Endometrial microvascular endothelial cells (primary cell): Measurements from ENCODE around the gene NLRP6. TPM values are rescaled to one million over a fixed set of nuclear protein-coding genes. Genes with fewer than 3 reads are reported as not detected.
"Not testable (repeated sequence)": the region's sequence is repeated elsewhere in the genome, so short reads cannot be mapped to it uniquely, and the experiment has no call there.

ENCODE experiments used
- in situ Hi-C: cut with HindIII; loops from 2 replicates; pipeline ENCODE4 v1.10.0; 2017; ENCODE audit warnings: low sequenced_read_pairs, low pct_unique_long_range_greater_than_20kb; ENCODE audit errors: inconsistent ontology term
- total RNA-seq: library from RNA; depleted of rRNA; stranded (reverse); fragments of >200 nt; gene quantifications from one replicate; pipeline ENCODE4 v1.2.3, GENCODE V29; 2015; ENCODE audit errors: inconsistent ontology term

NLRP6 gene
- total RNA-seq, 1 donor from 2014 or later: not detected

GRCh38 chr11:279966-280705, 1.9 kb downstream of the NLRP6 start:
- in situ Hi-C loops: no loop called here

DNA sequence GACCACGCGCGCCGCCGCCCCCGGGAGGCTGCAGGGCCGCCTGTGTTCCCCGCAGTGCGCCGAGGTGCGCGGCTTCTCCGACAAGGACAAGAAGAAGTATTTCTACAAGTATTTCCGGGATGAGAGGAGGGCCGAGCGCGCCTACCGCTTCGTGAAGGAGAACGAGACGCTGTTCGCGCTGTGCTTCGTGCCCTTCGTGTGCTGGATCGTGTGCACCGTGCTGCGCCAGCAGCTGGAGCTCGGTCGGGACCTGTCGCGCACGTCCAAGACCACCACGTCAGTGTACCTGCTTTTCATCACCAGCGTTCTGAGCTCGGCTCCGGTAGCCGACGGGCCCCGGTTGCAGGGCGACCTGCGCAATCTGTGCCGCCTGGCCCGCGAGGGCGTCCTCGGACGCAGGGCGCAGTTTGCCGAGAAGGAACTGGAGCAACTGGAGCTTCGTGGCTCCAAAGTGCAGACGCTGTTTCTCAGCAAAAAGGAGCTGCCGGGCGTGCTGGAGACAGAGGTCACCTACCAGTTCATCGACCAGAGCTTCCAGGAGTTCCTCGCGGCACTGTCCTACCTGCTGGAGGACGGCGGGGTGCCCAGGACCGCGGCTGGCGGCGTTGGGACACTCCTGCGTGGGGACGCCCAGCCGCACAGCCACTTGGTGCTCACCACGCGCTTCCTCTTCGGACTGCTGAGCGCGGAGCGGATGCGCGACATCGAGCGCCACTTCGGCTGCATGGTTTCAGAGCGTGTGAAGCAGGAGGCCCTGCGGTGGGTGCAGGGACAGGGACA, 2.7 kb downstream of the NLRP6 start:
- in situ Hi-C loops: no loop called here

- in situ Hi-C loops: no loop called here
Observed at GRCh38 chr11:281486-282161, 3.4 kb downstream of the NLRP6 start.

DNA sequence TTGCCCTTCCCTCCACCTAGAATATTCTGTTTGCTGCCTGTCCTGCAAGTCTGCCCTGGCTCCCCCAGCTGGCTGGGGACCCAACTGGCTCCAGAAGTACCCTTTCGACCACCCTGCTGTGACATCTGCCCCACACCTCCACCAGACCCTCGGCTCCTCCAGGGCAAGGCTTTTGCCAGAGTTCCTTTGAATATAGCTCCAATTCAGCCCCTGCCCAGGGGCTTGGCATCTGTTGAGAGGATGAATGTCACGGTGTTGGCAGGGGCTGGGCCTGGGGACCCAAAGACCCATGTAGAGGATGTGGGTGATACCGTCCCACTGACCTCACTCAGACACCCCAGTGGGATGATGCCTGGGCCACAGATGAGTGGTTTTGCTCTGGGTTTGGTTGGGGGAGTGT, 4.0 kb downstream of the NLRP6 start:
- in situ Hi-C loops: no loop called here

DNA sequence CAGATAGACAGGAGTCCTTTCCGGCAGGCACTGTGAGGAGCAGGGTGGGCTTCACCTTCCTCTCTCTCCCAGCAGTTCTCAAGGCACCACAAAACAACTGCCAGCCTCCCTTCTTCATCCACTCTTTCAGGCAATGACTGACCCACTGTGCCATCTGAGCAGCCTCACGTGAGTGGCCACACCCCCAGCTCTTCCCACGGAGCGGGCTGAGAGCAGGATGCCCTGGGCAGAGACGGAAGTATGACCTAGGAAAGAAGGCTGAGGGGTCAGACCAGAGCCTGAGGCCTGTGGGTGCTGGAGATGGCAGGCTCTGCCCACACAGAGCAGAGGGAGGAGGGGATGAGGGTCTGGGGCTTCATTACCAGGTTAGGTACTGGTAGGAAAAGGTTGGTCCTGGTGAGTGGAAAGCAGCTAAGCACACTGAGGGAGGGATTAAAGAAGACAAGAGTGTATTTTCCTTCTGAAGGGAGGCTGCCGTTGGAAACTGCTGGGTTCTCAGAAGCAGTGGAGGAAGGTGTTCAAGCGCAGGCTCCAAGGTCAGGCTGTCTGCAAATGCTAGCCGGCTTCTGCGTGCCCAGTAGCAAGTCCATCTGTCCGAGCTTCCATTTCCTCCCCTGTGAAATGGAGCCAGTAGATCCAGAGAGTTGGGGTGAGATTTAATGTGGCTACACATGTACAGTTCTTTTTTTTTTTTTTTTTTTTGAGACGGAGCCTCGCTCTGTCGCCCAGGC, 4.6 kb downstream of the NLRP6 start:
- in situ Hi-C loops: no loop called here

DNA sequence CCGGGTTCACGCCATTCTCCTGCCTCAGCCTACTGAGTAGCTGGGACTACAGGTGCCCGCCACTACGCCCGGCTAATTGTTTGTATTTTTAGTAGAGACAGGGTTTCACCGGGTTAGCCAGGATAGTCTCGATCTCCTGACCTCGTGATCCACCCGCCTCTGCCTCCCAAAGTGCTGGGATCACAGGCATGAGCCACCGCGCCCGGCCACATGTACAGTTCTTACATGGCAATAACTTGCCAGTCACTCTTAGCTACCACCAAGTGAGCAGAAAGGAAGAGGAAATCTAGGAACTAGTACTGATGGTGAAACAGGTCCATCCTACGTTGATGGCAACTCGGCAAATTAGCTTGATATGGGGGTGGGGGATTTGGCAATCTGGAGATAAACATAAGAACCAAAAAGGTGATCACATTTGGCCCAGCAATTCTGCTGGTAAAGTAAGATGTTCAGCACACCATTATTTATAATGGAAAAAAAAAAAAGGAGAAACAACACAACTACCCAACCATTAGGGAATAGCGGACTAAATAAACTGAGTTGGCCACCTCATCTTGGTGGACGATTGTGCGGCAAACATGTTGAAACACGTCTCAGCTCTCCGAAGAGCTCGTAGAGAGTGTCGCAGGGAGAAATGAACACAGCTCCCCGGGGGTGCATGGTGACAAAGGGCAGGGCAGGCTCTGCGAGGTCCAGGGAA, 5.3 kb downstream of the NLRP6 start:
- in situ Hi-C loops: no loop called here

DNA sequence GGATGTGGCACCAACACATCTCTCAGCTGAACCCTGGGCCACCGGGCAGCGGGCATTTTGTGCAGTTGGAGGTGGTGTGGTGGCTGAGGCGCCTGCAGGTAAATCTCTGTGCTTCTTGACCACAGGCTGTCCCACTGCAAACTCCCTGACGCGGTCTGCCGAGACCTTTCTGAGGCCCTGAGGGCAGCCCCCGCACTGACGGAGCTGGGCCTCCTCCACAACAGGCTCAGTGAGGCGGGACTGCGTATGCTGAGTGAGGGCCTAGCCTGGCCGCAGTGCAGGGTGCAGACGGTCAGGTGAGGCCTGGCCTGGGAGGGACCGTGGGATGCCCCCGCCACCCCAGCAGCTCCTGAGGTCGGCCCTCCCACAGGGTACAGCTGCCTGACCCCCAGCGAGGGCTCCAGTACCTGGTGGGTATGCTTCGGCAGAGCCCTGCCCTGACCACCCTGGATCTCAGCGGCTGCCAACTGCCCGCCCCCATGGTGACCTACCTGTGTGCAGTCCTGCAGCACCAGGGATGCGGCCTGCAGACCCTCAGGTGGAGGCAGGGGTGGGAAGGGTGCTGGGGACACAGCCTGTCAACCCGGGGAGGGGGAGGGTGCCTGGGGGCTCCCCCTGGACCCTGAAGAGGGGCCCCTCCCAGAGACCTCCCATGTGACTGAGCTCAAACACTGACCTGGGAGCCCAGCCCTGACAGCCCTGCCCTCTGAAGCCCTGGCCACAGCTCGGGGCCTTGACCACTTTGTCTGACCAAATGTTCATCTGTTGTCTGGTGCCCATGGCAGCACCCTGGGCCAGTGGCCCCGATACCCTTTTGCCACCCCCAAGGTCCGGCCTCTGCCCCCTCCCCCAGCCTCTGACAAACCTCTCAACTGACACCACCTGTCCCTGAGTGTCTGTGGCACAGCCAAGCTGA, 6.2 kb downstream of the NLRP6 start:
- in situ Hi-C loops: no loop called here

- in situ Hi-C loops: no loop called here
Observed at GRCh38 chr11:285021-285893, 7.0 kb downstream of the NLRP6 start.

- in situ Hi-C loops: no loop called here
Observed at GRCh38 chr11:285894-286220, 7.7 kb downstream of the NLRP6 start.

GRCh38 chr11:286977-287820, 9.0 kb downstream of the NLRP6 start:
- in situ Hi-C loops: not testable (repeated sequence)

GRCh38 chr11:287821-288477, 9.7 kb downstream of the NLRP6 start:
- in situ Hi-C loops: no loop called here

GRCh38 chr11:288478-289397, 10.5 kb downstream of the NLRP6 start, which contains the start of gene PGGHG:
PGGHG (plus strand) TSS chr11:289126; CDS start chr11:289817, 691 bp downstream.
- in situ Hi-C loops: no loop called here

DNA sequence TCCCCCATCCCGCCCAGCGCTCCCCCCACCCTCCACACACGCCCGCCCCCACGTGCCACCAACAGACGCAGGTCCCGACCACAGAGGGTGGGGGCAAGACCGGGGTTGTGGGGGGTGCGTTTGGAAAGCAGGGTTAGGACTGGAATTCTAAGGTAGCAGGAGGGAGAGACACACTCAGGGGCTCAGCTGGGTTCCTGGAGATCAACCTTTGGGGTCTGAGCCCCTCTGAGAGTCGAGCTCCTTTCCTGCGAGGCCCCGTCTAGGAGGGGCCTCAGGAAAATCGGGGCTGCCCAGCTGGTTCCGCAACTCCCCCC, 11.1 kb downstream of the NLRP6 start:
- in situ Hi-C loops: no loop called here

DNA sequence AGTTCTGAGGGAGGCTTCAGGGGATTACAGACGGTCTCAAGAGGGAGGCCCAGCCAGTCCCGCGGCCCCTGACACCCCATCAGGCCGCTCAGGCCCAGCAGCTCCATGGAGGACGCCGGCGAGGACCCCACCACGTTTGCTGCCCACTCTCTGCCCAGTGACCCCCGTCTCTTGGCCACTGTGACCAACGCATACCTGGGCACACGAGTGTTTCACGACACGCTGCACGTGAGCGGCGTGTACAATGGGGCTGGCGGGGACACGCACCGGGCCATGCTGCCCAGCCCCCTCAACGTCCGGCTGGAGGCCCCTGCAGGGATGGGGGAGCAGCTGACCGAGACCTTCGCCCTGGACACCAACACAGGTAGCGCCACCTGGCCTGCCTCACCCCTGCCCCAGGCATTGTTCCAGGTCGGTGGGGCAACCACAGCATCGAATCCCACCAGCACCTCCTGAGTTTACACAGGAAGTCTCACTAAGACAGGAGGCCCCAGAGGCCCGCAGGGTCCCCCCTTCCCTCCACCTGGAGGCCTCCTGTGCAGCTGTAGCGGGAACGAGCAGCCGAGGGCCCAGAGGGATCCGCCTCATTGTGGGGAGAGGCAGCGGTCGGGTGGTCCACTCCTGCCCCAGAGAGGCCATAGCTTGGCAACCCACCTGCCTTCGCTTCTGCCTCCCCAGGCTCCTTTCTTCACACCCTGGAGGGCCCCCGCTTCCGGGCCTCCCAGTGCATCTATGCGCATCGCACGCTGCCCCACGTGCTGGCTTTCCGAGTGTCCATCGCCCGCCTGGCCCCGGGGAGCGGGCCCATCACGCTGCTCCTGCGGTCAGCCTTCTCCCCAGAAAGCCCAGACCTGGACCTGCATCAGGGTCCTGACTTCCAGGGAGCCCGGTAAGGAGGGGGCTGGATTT, 11.8 kb downstream of the NLRP6 start:
- in situ Hi-C loops: no loop called here
